ENCODE data around the gene PAPPA2. TPM values are rescaled to one million over a fixed set of nuclear protein-coding genes. Genes with fewer than 3 reads are reported as not detected.

Gene PAPPA2
- total and polyA plus RNA-seq, 10 of the 15 experiments (the other 5 are each of a cell fraction or from before 2014, with no cell fraction given) = under 0.01 to 0.06 (median 0.03) TPM; not detected in 7

- Histone ChIP-seq H3K4me1 (ENCODE audit: control insufficient read depth, insufficient read depth, low read length) (no peaks in the 10 kb centered on the region), H3K9me3 (replicated peaks; ENCODE audit: control insufficient read depth, insufficient read depth, low read length) (no peaks in the 10 kb centered on the region), H3K4me3 (no peak overlapping the region), H2AFZ (ENCODE audit: control insufficient read depth, low read depth, low read length) (no peak overlapping the region), H3K27ac (ENCODE audit: control insufficient read depth, insufficient read depth) (no peak overlapping the region), H3K36me3 (ENCODE audit: control insufficient read depth in 2 of 2, insufficient read depth in 2 of 2, low read length in 1 of 2) (no peaks in the 10 kb centered on the region), H3K4me2 (ENCODE audit: control insufficient read depth, insufficient read depth) (no peak overlapping the region), H3K27me3 (replicated peaks in 1 of 2; ENCODE audit: control insufficient read depth in 2 of 2, insufficient read depth in 2 of 2, low read length in 1 of 2) (no peaks in the 10 kb centered on the region), H3K79me2 (ENCODE audit: control insufficient read depth, insufficient read depth, low read length) (no peaks in the 10 kb centered on the region), H3K9ac (ENCODE audit: control insufficient read depth, insufficient read depth, low read length) (no peak overlapping the region), H4K20me1 (ENCODE audit: control insufficient read depth, insufficient read depth) (no peaks in the 10 kb centered on the region)
- BruUV-seq (replicated peaks) = no TSS peak
- 53% methylated on average over 9 of the region's 9 CpGs for WGBS (ENCODE audit: insufficient coverage, insufficient replicate concordance, low lambda C conversion rate, missing lambda C conversion rate)
- in situ Hi-C loops (cut with MboI) (no loop called here), intact Hi-C loops (cut with micrococcal nuclease; ENCODE audit: unreplicated experiment) (no loop called here)
- RAD21 ChIA-PET (ENCODE audit: unreplicated experiment) = no interaction called here
- TF ChIP-seq BCLAF1 (IDR thresholded peaks at IDR 0.05) = no peak
- TF ChIP-seq RELB (IDR thresholded peaks at IDR 0.05; ENCODE audit: low read depth) = no peak
- TF ChIP-seq HSF1 (IDR thresholded peaks at IDR 0.05; ENCODE audit: low read depth, low read length) = no peak
- no peak for TF ChIP-seq ZNF592 (IDR thresholded peaks at IDR 0.05)
- TF ChIP-seq PRDM15 (CRISPR knock-in tag; IDR thresholded peaks at IDR 0.05) = no peak
- no peak for TF ChIP-seq SP1 (IDR thresholded peaks at IDR 0.05; ENCODE audit: low read depth, low read length)
- TF ChIP-seq NR2C2 (IDR thresholded peaks at IDR 0.05; ENCODE audit: borderline replicate concordance, control insufficient read depth, insufficient read length, low read depth) = no peak
- DNase-seq (ENCODE audit: low read depth, low spot score) (no peak), FAIRE-seq (no peak), ATAC-seq (no peak)
- POLR2A ChIA-PET = no interaction called here
- CTCF ChIA-PET = no interaction called here
- SMC1A ChIA-PET (ENCODE audit: uncharacterized antibody, unreplicated experiment) = no interaction called here
These were observed 401.2 kb downstream of the PAPPA2 start for GRCh38 chr1:176864211-176864610.
